ENCODE data around the gene DNAL1. TPM values are rescaled to one million over a fixed set of nuclear protein-coding genes. Genes with fewer than 3 reads are reported as not detected.

DNAL1 gene
- total RNA-seq, 1 experiment from 2014 or later: 14.6 TPM

- TF ChIP-seq REST (IDR thresholded peaks at IDR 0.05; ENCODE audit: low read depth) (no peak), TCF7L2 (IDR thresholded peaks at IDR 0.05; ENCODE audit: borderline replicate concordance, extremely low read depth, insufficient read depth, insufficient read length) (no peak)
These were observed 67.3 kb downstream of the DNAL1 start (continued) for GRCh38 chr14:73712071-73712506.

DNA sequence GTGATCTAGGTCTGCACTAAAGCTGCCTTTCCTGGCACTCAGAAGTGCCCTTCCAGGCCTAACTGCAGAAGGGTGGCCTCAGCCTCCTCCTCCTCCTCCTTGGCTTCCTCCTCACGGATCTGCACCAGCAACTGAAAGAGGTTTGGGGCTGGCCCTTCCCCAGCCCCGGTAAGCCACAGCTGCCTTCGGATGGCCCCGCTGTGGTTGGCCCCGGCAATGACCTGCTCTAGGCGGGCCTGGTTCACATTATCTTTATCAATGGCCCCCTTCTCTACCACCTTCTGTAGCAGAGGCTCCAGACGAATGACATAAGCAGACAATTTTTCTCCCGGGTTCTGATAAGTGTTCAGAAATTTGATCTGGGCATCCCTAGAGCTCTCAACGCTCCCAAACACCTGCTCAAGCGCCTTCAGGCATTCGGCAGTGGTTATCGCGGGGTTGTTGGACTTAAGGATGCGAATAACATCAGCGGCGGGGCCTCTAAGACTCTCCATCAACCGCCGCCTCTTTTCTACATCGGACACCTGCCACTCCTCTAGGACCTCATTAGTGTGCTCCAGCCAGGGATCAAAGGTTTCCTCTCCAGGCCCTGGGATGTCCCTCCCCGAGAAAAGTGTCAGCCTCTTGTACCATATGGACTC is 67.9 kb downstream of the DNAL1 start:
- H3K4me3 ChIP-seq (replicated peaks in 1 of 2; ENCODE audit: low read depth in 1 of 2, low read length in 2 of 2): peak overlapping the region; percentile 63 to 66
- H3K9ac ChIP-seq (ENCODE audit: low read length): peak overlapping the region; percentile 73
- CTCF ChIA-PET: no interaction called here
- ATAC-seq (no peak), DNase-seq (ENCODE audit: low read depth, low spot score) (no peak)
- intact Hi-C loops (cut with micrococcal nuclease): no loop called here
- POLR2A ChIA-PET: no interaction called here
- no peaks in the 10 kb centered on the region for H4K20me1 ChIP-seq (ENCODE audit: insufficient read depth)
- RAD21 ChIA-PET (ENCODE audit: low non-redundant PET in 1 of 2, low total read pairs in 2 of 2, uncharacterized antibody in 2 of 2, unreplicated experiment in 2 of 2): no interaction called here
- TF ChIP-seq, protein P1, sequence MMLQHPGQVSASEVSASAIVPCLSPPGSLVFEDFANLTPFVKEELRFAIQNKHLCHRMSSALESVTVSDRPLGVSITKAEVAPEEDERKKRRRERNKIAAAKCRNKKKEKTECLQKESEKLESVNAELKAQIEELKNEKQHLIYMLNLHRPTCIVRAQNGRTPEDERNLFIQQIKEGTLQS (IDR thresholded peaks at IDR 0.05): no peak
- TF ChIP-seq POLR2AphosphoS5 (IDR thresholded peaks at IDR 0.05; ENCODE audit: low read depth, low read length) (no peak), EGR1 (IDR thresholded peaks at IDR 0.05; ENCODE audit: low read depth) (no peak), ZFX (IDR thresholded peaks at IDR 0.05) (no peak), SRF (IDR thresholded peaks at IDR 0.05; ENCODE audit: low read depth) (no peak), RAD21 (IDR thresholded peaks at IDR 0.05; ENCODE audit: low read depth) (no peak), ZNF274 (IDR thresholded peaks at IDR 0.05; ENCODE audit: low read depth, low read length) (no peak), SIN3A (IDR thresholded peaks at IDR 0.05; ENCODE audit: low read depth) (no peak), FOSL1 (IDR thresholded peaks at IDR 0.05; ENCODE audit: low read depth) (no peak), EZH2 (IDR thresholded peaks at IDR 0.05) (no peak), CEBPB (IDR thresholded peaks at IDR 0.05; ENCODE audit: low read depth) (no peak), REST (IDR thresholded peaks at IDR 0.05; ENCODE audit: low read depth) (no peak), CBX3 (IDR thresholded peaks at IDR 0.05; ENCODE audit: low read depth) (no peak)
- H3K9me2 ChIP-seq (ENCODE audit: insufficient read depth): no peaks in the 10 kb centered on the region
- H3K9me3 ChIP-seq (ENCODE audit: control insufficient read depth in 1 of 2, insufficient read depth in 1 of 2, low read depth in 1 of 2, low read length in 2 of 2): no peaks in the 10 kb centered on the region
- H2AFZ ChIP-seq (ENCODE audit: low read depth, low read length, poor library complexity, severe bottlenecking): no peak overlapping the region
- BruUV-seq (replicated peaks): no TSS peak
- H3K36me3 ChIP-seq (ENCODE audit: control insufficient read depth in 1 of 2, insufficient read depth in 2 of 2, low read length in 2 of 2): peaks cover 3 to 5% of the 10 kb centered on the region in 2 experiments; a peak in 3 of 4 replicates
- peak overlapping the region; percentile 85; the same call in 1 of the 2 replicates for H3K27ac ChIP-seq (ENCODE audit: low read depth, low read length)
- H3K4me2 ChIP-seq (ENCODE audit: low read length): peak overlapping the region; percentile 89
- H3K4me1 ChIP-seq (ENCODE audit: control insufficient read depth in 1 of 2, insufficient read depth in 2 of 2, low read length in 2 of 2): peaks cover 20 to 25% of the 10 kb centered on the region in 2 experiments
- no peaks in the 10 kb centered on the region for H3K27me3 ChIP-seq (ENCODE audit: insufficient read depth, low read length)
- peaks cover 14% of the 10 kb centered on the region for H3K79me2 ChIP-seq (ENCODE audit: insufficient read depth, low read length)
